C4-2B (cell line): ENCODE measurements around the gene DOCK9.

Source experiments
- H3K27ac ChIP-seq: fragments of 450-650 bp; 2 replicates; pipeline ENCODE4 v1.5.1; 2017
- ZFX ChIP-seq: fragments of 450-650 bp; IDR thresholded peaks from 2 replicates; pipeline ENCODE4 v1.6.1; 2017
- TF ChIP-seq, protein P1 (sequence below): fragments of 450-650 bp; conservative IDR thresholded peaks from 2 replicates; pipeline ENCODE4 v1.5.1; 2017; ENCODE audit warnings: mild to moderate bottlenecking

Gene DOCK9

DNA sequence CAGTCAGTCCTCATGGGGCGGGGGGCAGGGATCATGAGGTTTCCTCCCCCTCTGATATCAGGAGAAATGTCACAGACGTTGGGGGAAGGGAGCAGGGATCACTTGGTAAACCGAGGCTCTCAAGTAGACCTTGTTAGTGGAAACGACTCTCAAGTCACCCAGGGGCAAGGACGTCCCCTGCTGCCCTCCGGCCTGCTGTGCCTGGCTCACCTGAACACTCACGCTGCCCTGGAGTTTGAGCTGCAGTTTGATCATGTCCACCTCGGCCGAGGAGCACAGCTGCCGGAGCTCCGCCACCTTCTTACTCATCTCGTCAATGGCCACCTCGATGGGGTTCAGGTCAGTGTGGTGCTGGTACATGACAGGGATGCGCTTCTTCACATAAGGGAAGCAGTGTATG is 177.8 kb downstream of the DOCK9 start:
- TF ChIP-seq ZFX: no peak
- TF ChIP-seq, protein P1, sequence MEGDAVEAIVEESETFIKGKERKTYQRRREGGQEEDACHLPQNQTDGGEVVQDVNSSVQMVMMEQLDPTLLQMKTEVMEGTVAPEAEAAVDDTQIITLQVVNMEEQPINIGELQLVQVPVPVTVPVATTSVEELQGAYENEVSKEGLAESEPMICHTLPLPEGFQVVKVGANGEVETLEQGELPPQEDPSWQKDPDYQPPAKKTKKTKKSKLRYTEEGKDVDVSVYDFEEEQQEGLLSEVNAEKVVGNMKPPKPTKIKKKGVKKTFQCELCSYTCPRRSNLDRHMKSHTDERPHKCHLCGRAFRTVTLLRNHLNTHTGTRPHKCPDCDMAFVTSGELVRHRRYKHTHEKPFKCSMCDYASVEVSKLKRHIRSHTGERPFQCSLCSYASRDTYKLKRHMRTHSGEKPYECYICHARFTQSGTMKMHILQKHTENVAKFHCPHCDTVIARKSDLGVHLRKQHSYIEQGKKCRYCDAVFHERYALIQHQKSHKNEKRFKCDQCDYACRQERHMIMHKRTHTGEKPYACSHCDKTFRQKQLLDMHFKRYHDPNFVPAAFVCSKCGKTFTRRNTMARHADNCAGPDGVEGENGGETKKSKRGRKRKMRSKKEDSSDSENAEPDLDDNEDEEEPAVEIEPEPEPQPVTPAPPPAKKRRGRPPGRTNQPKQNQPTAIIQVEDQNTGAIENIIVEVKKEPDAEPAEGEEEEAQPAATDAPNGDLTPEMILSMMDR: no peak
- no peak overlapping the region for H3K27ac ChIP-seq

DNA sequence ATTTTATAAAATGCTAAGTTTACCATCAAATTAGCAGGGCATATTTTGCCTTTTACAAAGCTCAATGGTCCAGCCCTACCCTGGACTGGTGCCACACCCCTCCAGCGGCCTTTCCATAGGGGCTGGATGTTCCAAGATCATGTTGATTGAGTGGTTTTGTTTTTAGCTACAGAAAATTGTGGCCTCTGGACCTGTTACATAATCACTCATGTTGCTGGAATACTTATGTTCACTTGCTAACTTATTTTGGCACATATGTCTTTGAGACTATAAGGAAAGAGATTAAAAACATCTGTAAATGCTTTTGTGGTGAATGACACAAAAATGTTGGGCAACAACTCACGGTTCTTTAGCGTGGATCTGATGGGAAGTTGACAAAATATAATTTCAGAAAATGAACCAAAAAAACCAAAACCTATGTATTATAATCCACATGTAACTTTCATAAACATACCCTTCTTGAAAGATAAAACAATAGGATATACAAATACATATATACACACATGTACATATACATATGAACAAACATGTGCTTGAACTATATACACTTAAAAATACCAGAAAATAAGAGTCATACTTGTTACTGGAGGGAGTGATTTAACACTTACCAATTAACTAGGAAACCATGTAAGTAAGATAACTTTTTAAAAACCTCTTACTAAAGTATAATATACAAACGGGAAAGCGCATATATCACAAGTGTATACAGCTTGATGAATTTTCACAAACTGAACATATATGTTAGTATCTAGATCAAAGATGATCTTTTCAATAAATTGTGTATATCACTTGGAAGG is 178.8 kb downstream of the DOCK9 start:
- H3K27ac ChIP-seq: no peak overlapping the region

DNA sequence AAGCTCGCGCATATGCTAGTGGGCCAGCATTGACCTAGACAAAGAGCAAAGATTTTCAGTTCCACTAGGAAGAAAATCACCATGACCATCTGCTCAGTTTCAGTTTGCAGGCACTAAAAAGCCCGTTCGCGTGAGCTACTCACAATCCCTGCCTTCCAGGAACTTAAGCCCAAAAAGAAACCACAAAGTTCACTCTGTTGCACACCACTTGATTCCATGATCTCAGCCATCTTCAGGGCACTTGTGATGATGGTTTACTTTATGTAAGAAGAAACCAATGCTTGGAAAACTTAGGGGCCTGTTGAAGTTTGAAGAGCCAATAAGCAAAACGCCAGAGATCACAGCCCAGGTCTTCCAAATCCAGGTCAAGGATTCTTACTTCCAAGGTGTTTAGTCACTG is 180.4 kb downstream of the DOCK9 start:
- TF ChIP-seq ZFX: no peak
- TF ChIP-seq, protein P1: no peak
- no peak overlapping the region for H3K27ac ChIP-seq

More for the DNA sequence above, 178.8 kb downstream of the DOCK9 start:
- no peak for TF ChIP-seq ZFX
- TF ChIP-seq, protein P1: no peak

DNA sequence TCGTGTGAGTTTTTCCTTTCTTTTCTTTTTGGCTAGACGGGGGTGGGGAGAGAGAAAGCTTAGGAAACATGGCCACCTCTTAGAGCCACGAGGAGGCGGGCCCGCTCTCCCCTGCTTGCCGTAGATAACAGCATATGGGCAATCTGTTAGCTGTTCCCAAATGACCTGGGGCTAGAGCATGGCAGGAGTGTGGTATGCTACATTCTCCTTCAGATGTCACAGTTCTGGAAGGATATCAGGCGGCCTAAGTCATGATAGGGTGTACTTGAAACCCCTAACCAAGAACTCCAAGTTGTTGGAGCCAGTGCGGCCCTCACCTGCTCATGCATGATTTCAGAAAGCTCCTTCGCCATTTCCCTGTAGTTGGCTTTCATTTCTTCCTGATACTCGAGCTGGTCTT is 181.1 kb downstream of the DOCK9 start:
- no peak for TF ChIP-seq ZFX
- TF ChIP-seq, protein P1: no peak
- H3K27ac ChIP-seq: no peak overlapping the region

GRCh38 chr13:98796191-98796590 is 181.7 kb downstream of the DOCK9 start:
- no peak for TF ChIP-seq ZFX
- TF ChIP-seq, protein P1: 0 out of 2 replicates have a peak, but pooled peaks have one; percentile 5
- no peak overlapping the region for H3K27ac ChIP-seq

- no peak overlapping the region for H3K27ac ChIP-seq
- TF ChIP-seq ZFX: no peak
- TF ChIP-seq, protein P1: no peak
These were observed 182.6 kb downstream of the DOCK9 start for GRCh38 chr13:98795220-98795619.

GRCh38 chr13:98794498-98794897 is 183.4 kb downstream of the DOCK9 start:
- H3K27ac ChIP-seq: no peak overlapping the region
- TF ChIP-seq ZFX: no peak
